ENCODE results near the gene PTGIS.

DNA sequence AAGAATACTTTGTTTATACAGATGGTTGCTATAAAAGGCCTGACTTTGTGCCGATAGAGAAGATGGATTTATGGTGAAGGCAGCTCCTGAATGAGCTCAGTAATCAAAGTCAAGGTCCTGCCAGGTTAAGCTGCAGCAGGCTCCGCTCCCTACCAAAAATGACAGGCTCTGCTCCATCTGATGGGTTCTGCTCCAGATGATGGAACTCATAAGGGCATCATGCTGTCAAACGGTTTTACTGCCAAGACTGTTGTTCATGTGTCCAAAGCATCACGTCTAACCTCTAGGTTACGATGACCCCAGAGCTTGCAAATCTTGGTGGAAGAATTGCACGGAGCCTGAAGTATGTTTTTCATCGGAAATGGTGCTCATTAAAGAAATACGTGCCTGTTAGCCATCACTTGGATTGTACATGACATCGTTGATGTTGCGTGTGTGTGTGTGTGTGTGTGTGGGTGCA is 19.2 kb upstream of the PTGIS start:
- no peak for TF ChIP-seq HDGF (IDR thresholded peaks at IDR 0.05; ENCODE audit: borderline replicate concordance)
- TF ChIP-seq ARNT (IDR thresholded peaks at IDR 0.05) = no peak
- no peak for TF ChIP-seq NFRKB (IDR thresholded peaks at IDR 0.05)
- no peak for TF ChIP-seq ELF4 (IDR thresholded peaks at IDR 0.05)
- no peak for TF ChIP-seq ZNF384 (IDR thresholded peaks at IDR 0.05)
- TF ChIP-seq FOXM1 (IDR thresholded peaks at IDR 0.05; ENCODE audit: borderline replicate concordance) = no peak
- TF ChIP-seq SP1 (IDR thresholded peaks at IDR 0.05) = no peak

Data from HEK293T (cell line).